C4-2B (cell line): ENCODE measurements around the gene FIGNL1.

Experiments
- CTCF ChIP-seq: fragments of 450-650 bp; conservative IDR thresholded peaks from 2 replicates; pipeline ENCODE4 v1.5.1; 2017; ENCODE audit warnings: mild to moderate bottlenecking
- ZFX ChIP-seq: fragments of 450-650 bp; IDR thresholded peaks from 2 replicates; pipeline ENCODE4 v1.6.1; 2017

DNA sequence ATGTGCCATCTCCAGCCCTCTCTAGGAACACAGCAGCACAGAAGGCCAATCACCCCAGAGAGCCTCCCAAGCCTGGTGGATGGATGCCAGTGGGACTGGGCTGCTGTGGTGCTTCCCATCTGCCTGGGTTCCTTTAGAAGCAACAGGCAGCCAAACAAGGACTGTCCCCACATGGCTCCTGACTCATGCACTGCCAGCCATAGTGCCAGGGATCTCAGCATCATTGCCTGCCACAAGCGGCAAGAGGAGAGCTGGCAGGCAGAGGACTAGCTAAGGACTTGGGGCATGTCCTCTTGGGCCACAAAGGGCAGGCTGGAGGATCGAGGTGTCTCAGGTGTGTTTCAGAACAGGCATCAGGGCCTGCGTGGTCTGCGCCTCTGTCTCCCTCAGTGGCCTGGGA lies 23.4 kb upstream of the FIGNL1 start:
- TF ChIP-seq CTCF: no peak
- no peak for TF ChIP-seq ZFX
